ENCODE data around the gene ITGA6.

- TF ChIP-seq CTCF (IDR thresholded peaks at IDR 0.05) (no peak), ZFX (IDR thresholded peaks at IDR 0.05; ENCODE audit: borderline replicate concordance) (no peak)
Measured at GRCh38 chr2:172436889-172437288, 9.5 kb downstream of the ITGA6 start.

All from 22Rv1 (cell line).